Measurements from ENCODE around the gene SPEN.

SPEN gene

DNA sequence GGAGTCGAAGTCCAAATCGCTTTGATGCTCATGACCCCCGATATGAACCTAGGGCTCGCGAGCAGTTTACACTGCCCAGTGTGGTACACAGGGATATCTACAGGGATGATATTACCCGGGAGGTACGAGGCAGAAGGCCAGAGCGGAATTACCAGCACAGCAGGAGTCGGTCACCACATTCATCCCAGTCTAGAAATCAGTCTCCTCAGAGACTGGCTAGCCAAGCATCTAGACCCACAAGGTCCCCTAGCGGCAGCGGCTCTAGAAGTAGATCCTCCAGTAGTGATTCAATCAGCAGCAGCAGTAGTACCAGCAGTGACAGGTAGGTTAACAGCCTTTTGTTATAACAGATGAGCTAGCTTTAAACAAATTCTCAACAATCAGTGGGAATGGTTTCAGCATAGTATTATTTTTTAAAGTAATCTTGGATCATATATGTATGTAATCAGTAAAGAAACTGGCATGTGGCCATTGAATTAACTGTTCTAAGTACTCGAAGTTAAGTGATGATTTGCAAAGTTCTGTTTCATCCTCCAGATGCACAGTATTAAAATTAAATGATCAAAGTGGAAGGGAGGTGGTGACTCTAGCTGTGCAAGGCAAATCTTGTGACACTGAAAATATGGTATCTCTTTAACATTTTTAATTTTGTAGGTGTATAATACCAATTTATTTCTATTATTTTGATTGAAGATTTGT is 29.0 kb downstream of the SPEN start:
- TF ChIP-seq, protein P1, sequence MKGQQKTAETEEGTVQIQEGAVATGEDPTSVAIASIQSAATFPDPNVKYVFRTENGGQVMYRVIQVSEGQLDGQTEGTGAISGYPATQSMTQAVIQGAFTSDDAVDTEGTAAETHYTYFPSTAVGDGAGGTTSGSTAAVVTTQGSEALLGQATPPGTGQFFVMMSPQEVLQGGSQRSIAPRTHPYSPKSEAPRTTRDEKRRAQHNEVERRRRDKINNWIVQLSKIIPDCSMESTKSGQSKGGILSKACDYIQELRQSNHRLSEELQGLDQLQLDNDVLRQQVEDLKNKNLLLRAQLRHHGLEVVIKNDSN (IDR thresholded peaks at IDR 0.05), result no peak
- no peak for TF ChIP-seq EP300 (IDR thresholded peaks at IDR 0.05; ENCODE audit: borderline replicate concordance)
- no peak for TF ChIP-seq FOXM1 (IDR thresholded peaks at IDR 0.05; ENCODE audit: borderline replicate concordance, low read depth)
- no peak for TF ChIP-seq CEBPB (IDR thresholded peaks at IDR 0.05)
- TF ChIP-seq CREB1 (IDR thresholded peaks at IDR 0.05; ENCODE audit: low read depth), result no peak
- no peak for TF ChIP-seq TAF1 (IDR thresholded peaks at IDR 0.05; ENCODE audit: low read depth)
- TF ChIP-seq, protein P2, sequence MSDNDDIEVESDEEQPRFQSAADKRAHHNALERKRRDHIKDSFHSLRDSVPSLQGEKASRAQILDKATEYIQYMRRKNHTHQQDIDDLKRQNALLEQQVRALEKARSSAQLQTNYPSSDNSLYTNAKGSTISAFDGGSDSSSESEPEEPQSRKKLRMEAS (IDR thresholded peaks at IDR 0.05), result no peak
- TF ChIP-seq YY1 (IDR thresholded peaks at IDR 0.05; ENCODE audit: low read depth), result no peak
- TF ChIP-seq, protein P3, sequence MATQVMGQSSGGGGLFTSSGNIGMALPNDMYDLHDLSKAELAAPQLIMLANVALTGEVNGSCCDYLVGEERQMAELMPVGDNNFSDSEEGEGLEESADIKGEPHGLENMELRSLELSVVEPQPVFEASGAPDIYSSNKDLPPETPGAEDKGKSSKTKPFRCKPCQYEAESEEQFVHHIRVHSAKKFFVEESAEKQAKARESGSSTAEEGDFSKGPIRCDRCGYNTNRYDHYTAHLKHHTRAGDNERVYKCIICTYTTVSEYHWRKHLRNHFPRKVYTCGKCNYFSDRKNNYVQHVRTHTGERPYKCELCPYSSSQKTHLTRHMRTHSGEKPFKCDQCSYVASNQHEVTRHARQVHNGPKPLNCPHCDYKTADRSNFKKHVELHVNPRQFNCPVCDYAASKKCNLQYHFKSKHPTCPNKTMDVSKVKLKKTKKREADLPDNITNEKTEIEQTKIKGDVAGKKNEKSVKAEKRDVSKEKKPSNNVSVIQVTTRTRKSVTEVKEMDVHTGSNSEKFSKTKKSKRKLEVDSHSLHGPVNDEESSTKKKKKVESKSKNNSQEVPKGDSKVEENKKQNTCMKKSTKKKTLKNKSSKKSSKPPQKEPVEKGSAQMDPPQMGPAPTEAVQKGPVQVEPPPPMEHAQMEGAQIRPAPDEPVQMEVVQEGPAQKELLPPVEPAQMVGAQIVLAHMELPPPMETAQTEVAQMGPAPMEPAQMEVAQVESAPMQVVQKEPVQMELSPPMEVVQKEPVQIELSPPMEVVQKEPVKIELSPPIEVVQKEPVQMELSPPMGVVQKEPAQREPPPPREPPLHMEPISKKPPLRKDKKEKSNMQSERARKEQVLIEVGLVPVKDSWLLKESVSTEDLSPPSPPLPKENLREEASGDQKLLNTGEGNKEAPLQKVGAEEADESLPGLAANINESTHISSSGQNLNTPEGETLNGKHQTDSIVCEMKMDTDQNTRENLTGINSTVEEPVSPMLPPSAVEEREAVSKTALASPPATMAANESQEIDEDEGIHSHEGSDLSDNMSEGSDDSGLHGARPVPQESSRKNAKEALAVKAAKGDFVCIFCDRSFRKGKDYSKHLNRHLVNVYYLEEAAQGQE (IDR thresholded peaks at IDR 0.05; ENCODE audit: low read depth), result no peak
- no peak for TF ChIP-seq NFIC (IDR thresholded peaks at IDR 0.05)
- TF ChIP-seq TCF12 (IDR thresholded peaks at IDR 0.05; ENCODE audit: low read depth), result no peak
- TF ChIP-seq ZBTB7A (IDR thresholded peaks at IDR 0.05; ENCODE audit: low read depth), result no peak
- no peak for TF ChIP-seq RAD21 (IDR thresholded peaks at IDR 0.05; ENCODE audit: low read depth)
- no peak for TF ChIP-seq EGR1 (IDR thresholded peaks at IDR 0.05)
- no peak for TF ChIP-seq TEAD4 (IDR thresholded peaks at IDR 0.05)

DNA sequence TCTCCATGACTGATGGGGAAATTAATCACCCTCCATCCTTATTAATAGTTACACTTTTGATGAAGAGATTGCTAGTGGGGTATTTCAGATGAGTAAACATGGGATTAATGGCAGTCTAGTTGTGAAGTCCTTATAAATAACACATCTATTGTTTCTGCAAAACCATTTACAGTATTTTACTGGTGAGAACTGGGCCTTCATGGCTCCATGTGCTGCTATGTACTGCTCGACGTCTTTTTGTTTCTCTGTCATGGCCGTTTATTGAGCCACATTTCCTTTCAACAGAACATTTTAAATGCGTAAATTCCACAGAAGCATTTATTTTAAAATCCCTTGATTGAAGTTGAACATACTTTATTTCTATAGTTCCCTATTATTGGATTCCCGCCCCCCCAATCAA is 34.5 kb downstream of the SPEN start:
- TF ChIP-seq, protein P2 (IDR thresholded peaks at IDR 0.05), result no peak
- TF ChIP-seq ZBTB7A (IDR thresholded peaks at IDR 0.05; ENCODE audit: low read depth), result no peak
- no peak for TF ChIP-seq TCF12 (IDR thresholded peaks at IDR 0.05; ENCODE audit: low read depth)
- TF ChIP-seq YY1 (IDR thresholded peaks at IDR 0.05; ENCODE audit: low read depth), result no peak
- no peak for TF ChIP-seq EGR1 (IDR thresholded peaks at IDR 0.05)
- TF ChIP-seq RAD21 (IDR thresholded peaks at IDR 0.05; ENCODE audit: low read depth), result no peak
- TF ChIP-seq CREB1 (IDR thresholded peaks at IDR 0.05; ENCODE audit: low read depth), result no peak
- TF ChIP-seq CEBPB (IDR thresholded peaks at IDR 0.05), result no peak
- TF ChIP-seq, protein P3 (IDR thresholded peaks at IDR 0.05; ENCODE audit: low read depth), result no peak
- no peak for TF ChIP-seq TEAD4 (IDR thresholded peaks at IDR 0.05)
- no peak for TF ChIP-seq EP300 (IDR thresholded peaks at IDR 0.05; ENCODE audit: borderline replicate concordance)
- TF ChIP-seq, protein P1 (IDR thresholded peaks at IDR 0.05), result no peak
- TF ChIP-seq FOXM1 (IDR thresholded peaks at IDR 0.05; ENCODE audit: borderline replicate concordance, low read depth), result no peak
- no peak for TF ChIP-seq NFIC (IDR thresholded peaks at IDR 0.05)
- TF ChIP-seq TAF1 (IDR thresholded peaks at IDR 0.05; ENCODE audit: low read depth), result no peak

DNA sequence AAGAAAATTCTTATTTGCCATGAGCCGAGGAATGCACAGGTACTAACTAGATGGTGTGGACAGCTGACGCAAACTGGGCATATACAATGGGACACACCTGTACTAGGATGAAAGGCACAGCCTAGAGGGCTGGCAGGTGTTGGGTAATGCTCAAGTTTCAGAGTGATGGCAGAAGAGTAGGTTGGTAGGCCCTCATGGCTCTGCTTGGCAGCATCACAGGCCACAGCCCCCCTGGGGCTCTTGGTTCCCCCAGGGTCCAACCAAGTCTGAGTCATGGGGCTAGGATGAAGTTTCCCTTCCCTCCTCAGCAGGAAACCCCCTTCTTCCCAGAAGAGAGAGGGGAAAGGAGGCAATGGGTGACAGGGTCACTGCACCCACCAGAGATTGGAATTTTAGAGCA is 35.2 kb downstream of the SPEN start:
- no peak for TF ChIP-seq YY1 (IDR thresholded peaks at IDR 0.05; ENCODE audit: low read depth)
- TF ChIP-seq, protein P1 (IDR thresholded peaks at IDR 0.05), result no peak
- TF ChIP-seq TEAD4 (IDR thresholded peaks at IDR 0.05), result no peak
- TF ChIP-seq TCF12 (IDR thresholded peaks at IDR 0.05; ENCODE audit: low read depth), result no peak
- TF ChIP-seq, protein P2 (IDR thresholded peaks at IDR 0.05), result no peak
- TF ChIP-seq EGR1 (IDR thresholded peaks at IDR 0.05), result no peak
- TF ChIP-seq FOXM1 (IDR thresholded peaks at IDR 0.05; ENCODE audit: borderline replicate concordance, low read depth), result no peak
- no peak for TF ChIP-seq NFIC (IDR thresholded peaks at IDR 0.05)
- TF ChIP-seq, protein P3 (IDR thresholded peaks at IDR 0.05; ENCODE audit: low read depth), result no peak
- TF ChIP-seq EP300 (IDR thresholded peaks at IDR 0.05; ENCODE audit: borderline replicate concordance), result no peak
- TF ChIP-seq RAD21 (IDR thresholded peaks at IDR 0.05; ENCODE audit: low read depth), result no peak
- TF ChIP-seq ZBTB7A (IDR thresholded peaks at IDR 0.05; ENCODE audit: low read depth), result no peak
- TF ChIP-seq CEBPB (IDR thresholded peaks at IDR 0.05), result no peak
- TF ChIP-seq TAF1 (IDR thresholded peaks at IDR 0.05; ENCODE audit: low read depth), result no peak
- TF ChIP-seq CREB1 (IDR thresholded peaks at IDR 0.05; ENCODE audit: low read depth), result no peak

Measured in Ishikawa (cell line).